Loucy (cell line): ENCODE measurements around the gene TICAM1.
"Not testable (repeated sequence)": the region's sequence is repeated elsewhere in the genome, so short reads cannot be mapped to it uniquely, and the experiment has no call there.

Experiments used
- EZH2phosphoT487 ChIP-seq: fragments of 200-600 bp; IDR thresholded peaks from 2 replicates; pipeline ENCODE4 v1.6.1; 2018; ENCODE audit warnings: antibody characterized with exemption, mild to moderate bottlenecking, moderate library complexity, borderline replicate concordance
- TF ChIP-seq, protein P1 (sequence below): fragments of 200-600 bp; sonication (generic); conservative IDR thresholded peaks from 2 replicates; pipeline ENCODE4 v1.5.1; 2014; ENCODE audit warnings: mild to moderate bottlenecking, antibody characterized with exemption, low read length

DNA sequence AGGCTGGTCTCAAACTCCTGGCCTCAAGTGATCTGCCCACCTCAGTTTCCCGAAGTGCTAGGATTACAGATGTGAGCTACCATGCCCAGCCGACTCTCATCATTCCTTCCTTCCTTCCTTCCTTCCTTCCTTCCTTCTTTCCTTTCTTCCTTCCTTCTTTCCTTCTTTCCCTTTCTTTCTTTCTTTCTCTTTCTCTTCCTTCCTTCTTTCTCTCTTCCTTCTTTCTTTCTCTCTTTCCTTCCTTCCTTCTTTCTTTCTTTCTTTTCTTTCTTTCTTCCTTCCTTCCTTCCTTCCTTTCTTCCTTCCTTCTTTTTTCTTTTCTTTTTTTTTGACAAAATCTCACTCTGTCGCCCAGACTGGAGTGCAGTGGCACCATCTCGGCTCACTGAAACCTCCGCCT lies 53.4 kb downstream of the TICAM1 start:
- TF ChIP-seq, protein P1, sequence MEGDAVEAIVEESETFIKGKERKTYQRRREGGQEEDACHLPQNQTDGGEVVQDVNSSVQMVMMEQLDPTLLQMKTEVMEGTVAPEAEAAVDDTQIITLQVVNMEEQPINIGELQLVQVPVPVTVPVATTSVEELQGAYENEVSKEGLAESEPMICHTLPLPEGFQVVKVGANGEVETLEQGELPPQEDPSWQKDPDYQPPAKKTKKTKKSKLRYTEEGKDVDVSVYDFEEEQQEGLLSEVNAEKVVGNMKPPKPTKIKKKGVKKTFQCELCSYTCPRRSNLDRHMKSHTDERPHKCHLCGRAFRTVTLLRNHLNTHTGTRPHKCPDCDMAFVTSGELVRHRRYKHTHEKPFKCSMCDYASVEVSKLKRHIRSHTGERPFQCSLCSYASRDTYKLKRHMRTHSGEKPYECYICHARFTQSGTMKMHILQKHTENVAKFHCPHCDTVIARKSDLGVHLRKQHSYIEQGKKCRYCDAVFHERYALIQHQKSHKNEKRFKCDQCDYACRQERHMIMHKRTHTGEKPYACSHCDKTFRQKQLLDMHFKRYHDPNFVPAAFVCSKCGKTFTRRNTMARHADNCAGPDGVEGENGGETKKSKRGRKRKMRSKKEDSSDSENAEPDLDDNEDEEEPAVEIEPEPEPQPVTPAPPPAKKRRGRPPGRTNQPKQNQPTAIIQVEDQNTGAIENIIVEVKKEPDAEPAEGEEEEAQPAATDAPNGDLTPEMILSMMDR: not testable (repeated sequence)
- not testable (repeated sequence) for TF ChIP-seq EZH2phosphoT487
